T-cell (primary cell): ENCODE measurements around the gene SCAI. TPM values are rescaled to one million over a fixed set of nuclear protein-coding genes. Genes with fewer than 3 reads are reported as not detected.
"Not testable (repeated sequence)": the region's sequence is repeated elsewhere in the genome, so short reads cannot be mapped to it uniquely, and the experiment has no call there.

Source experiments
- ATAC-seq, 4 experiments: fragments of 200-7000 bp in 3 of 4; fragments of 150-1000 bp in 1 of 4; cut with Tn5 transposase; replicated peaks in 1 of 4; 1 replicate in 3 of 4; 2 replicates in 1 of 4; pipeline ENCODE4 v1.10.0; 2021; ENCODE audit warnings: moderate library complexity in 3 of 4, mild to moderate bottlenecking in 2 of 4, moderate number of reproducible peaks in 1 of 4
- CTCF ChIA-PET, 2 donors: fragments of 300-600 bp; sonication (Branson Sonifier 250); formaldehyde crosslinking; loops; one replicate each; lab custom pipeline; 2022; ENCODE audit warnings: antibody characterized with exemption in 2 of 2; lab: Charles Lee
- POLR2A ChIA-PET, 2 donors: fragments of 300-600 bp; sonication (Branson Sonifier 250); formaldehyde crosslinking; loops; one replicate each; lab custom pipeline; 2022; ENCODE audit warnings: antibody characterized with exemption in 2 of 2; lab: Charles Lee
- DNase-seq, 35 experiments: peaks; one replicate each; pipeline versions ENCODE4 v3.0.0 to v3.0.0-alpha.2; 2013 to 2023
- H3K27ac ChIP-seq: one replicate; pipeline ENCODE4 v1.5.1; 2013; ENCODE audit warnings: low read length
- H3K27me3 ChIP-seq, 2 experiments: replicated peaks in 1 of 2; 1 replicate in 1 of 2; 2 replicates in 1 of 2; pipeline versions ENCODE4 v1.6.1 to v1.7.0; 2013; ENCODE audit warnings: low read length in 1 of 2, mixed read lengths in 1 of 2; ENCODE audit not compliant: control insufficient read depth in 2 of 2, insufficient read depth in 2 of 2; ENCODE audit errors: extremely low read depth in 1 of 2
- H3K36me3 ChIP-seq, 2 donors: 1 replicate in 1 of 2; 2 replicates in 1 of 2; pipeline versions ENCODE4 v1.6.1 to v1.7.0; 2013; ENCODE audit warnings: low read length in 1 of 2; ENCODE audit not compliant: control insufficient read depth in 2 of 2, insufficient read depth in 1 of 2; ENCODE audit errors: extremely low read depth in 1 of 2
- H3K4me1 ChIP-seq, 2 experiments: 1 replicate in 1 of 2; 2 replicates in 1 of 2; pipeline versions ENCODE4 v1.6.1 to v1.7.0; 2013; ENCODE audit warnings: low read length in 2 of 2, mixed read lengths in 1 of 2; ENCODE audit not compliant: insufficient read depth in 2 of 2, control insufficient read depth in 1 of 2; ENCODE audit errors: extremely low read depth in 1 of 2
- H3K4me3 ChIP-seq, 2 donors: 1 replicate in 1 of 2; 2 replicates in 1 of 2; pipeline versions ENCODE4 v1.5.1 to v1.7.0; 2013; ENCODE audit warnings: mild to moderate bottlenecking in 2 of 2, low read length in 1 of 2, moderate library complexity in 1 of 2; ENCODE audit not compliant: control insufficient read depth in 1 of 2; ENCODE audit errors: extremely low read depth in 1 of 2
- H3K9me3 ChIP-seq: 2 replicates; pipeline ENCODE4 v1.7.0; 2013
- H3K27ac Mint-ChIP-seq, 2 donors: one replicate each; pipeline ENCODE4 v1.8.0; 2020 to 2021; ENCODE audit warnings: mild to moderate bottlenecking in 2 of 2, mixed read lengths in 2 of 2
- H3K27me3 Mint-ChIP-seq, 2 donors: one replicate each; pipeline ENCODE4 v1.8.0; 2021 to 2022; ENCODE audit warnings: mixed read lengths in 2 of 2
- H3K36me3 Mint-ChIP-seq: one replicate; pipeline ENCODE4 v1.8.0; 2021; ENCODE audit warnings: mixed read lengths
- H3K4me1 Mint-ChIP-seq, 3 donors: one replicate each; pipeline ENCODE4 v1.8.0; 2020 to 2022; ENCODE audit warnings: mixed read lengths in 3 of 3, mild to moderate bottlenecking in 1 of 3
- H3K4me3 Mint-ChIP-seq, 3 donors: one replicate each; pipeline ENCODE4 v1.8.0; 2020 to 2022; ENCODE audit warnings: mild to moderate bottlenecking in 3 of 3, mixed read lengths in 3 of 3, moderate library complexity in 3 of 3
- H3K9me3 Mint-ChIP-seq, 3 donors: one replicate each; pipeline ENCODE4 v1.8.0; 2020 to 2022; ENCODE audit warnings: mixed read lengths in 3 of 3
- WGBS: methylation state at CpG from one replicate; pipeline ENCODE4 v1.1.5; 2013; ENCODE audit warnings: missing lambda C conversion rate; ENCODE audit not compliant: insufficient coverage; 5-methylcytosine and 5-hydroxymethylcytosine counted together
- total RNA-seq, 35 experiments: library from RNA in 6 of 35; stranded (reverse) in 6 of 35; fragments of 120-200 nt in 1 of 35; gene quantifications; one replicate each; pipeline versions ENCODE4 v1.2.1 to v1.2.4 and lab custom pipeline; 2013 to 2026

SCAI gene
- total RNA-seq, 5 donors from 2014 or later (not counting 1 experiment from before 2014, with no cell fraction given) = 11.4 to 14.3 (median 13.3) TPM

- peaks cover 0 to 2% (median 0%) of the 10 kb centered on the region in 3 donors for H3K4me1 Mint-ChIP-seq
- POLR2A ChIA-PET = no interaction called here
- no peak for ATAC-seq
- Histone ChIP-seq H3K27ac (no peak overlapping the region), H3K36me3 (peaks cover 0 to 4% of the 10 kb centered on the region in 2 donors), H3K4me3 (no peak overlapping the region), H3K9me3 (no peaks in the 10 kb centered on the region), H3K4me1 (no peaks in the 10 kb centered on the region), H3K27me3 (no peaks in the 10 kb centered on the region)
- H3K27me3 Mint-ChIP-seq = no peaks in the 10 kb centered on the region
- H3K4me3 Mint-ChIP-seq = no peak overlapping the region
- CTCF ChIA-PET = no interaction called here
- H3K27ac Mint-ChIP-seq = no peak overlapping the region
- DNase-seq = no peak
- WGBS = 79% methylated on average over 3 of the region's 6 CpGs
- peaks cover 20% of the 10 kb centered on the region for H3K36me3 Mint-ChIP-seq
- no peaks in the 10 kb centered on the region for H3K9me3 Mint-ChIP-seq
Observed at GRCh38 chr9:125043631-125044030, 99.7 kb downstream of the SCAI start.

- Mint-ChIP-seq H3K4me1 (peaks cover 0 to 2% (median 0%) of the 10 kb centered on the region in 3 donors), H3K27me3 (no peaks in the 10 kb centered on the region), H3K27ac (no peak overlapping the region), H3K9me3 (no peaks in the 10 kb centered on the region), H3K4me3 (no peak overlapping the region), H3K36me3 (peaks cover 18% of the 10 kb centered on the region)
- Histone ChIP-seq H3K27ac (no peak overlapping the region), H3K9me3 (no peaks in the 10 kb centered on the region), H3K4me3 (no peak overlapping the region), H3K36me3 (peaks cover 0 to 4% of the 10 kb centered on the region in 2 donors), H3K4me1 (no peaks in the 10 kb centered on the region), H3K27me3 (no peaks in the 10 kb centered on the region)
- DNase-seq (no peak), ATAC-seq (no peak)
- CTCF ChIA-PET = no interaction called here
- POLR2A ChIA-PET = no interaction called here
- 100% methylated on average over 3 of the region's 3 CpGs for WGBS
Observed at GRCh38 chr9:125043148-125043547, 100.2 kb downstream of the SCAI start.

- no CpG with 5 or more reads among the region's 2 CpGs for WGBS
- Histone ChIP-seq H3K27ac (no peak overlapping the region), H3K27me3 (no peaks in the 10 kb centered on the region), H3K4me3 (no peak overlapping the region), H3K9me3 (no peaks in the 10 kb centered on the region), H3K4me1 (no peaks in the 10 kb centered on the region), H3K36me3 (no peaks in the 10 kb centered on the region)
- POLR2A ChIA-PET = no interaction called here
- Mint-ChIP-seq H3K36me3 (peaks cover 9% of the 10 kb centered on the region), H3K4me3 (no peak overlapping the region), H3K27ac (no peak overlapping the region), H3K27me3 (no peaks in the 10 kb centered on the region), H3K9me3 (no peaks in the 10 kb centered on the region), H3K4me1 (peaks cover 0 to 2% (median 0%) of the 10 kb centered on the region in 3 donors)
- CTCF ChIA-PET = no interaction called here
- ATAC-seq (no peak), DNase-seq (no peak)
Observed at GRCh38 chr9:125038166-125038565, 105.2 kb downstream of the SCAI start.

GRCh38 chr9:125028041-125028440, 115.3 kb downstream of the SCAI start:
- Histone ChIP-seq H3K9me3 (no peaks in the 10 kb centered on the region), H3K4me1 (no peaks in the 10 kb centered on the region), H3K27ac (no peak overlapping the region), H3K36me3 (peaks cover 4 to 23% of the 10 kb centered on the region in 2 donors), H3K27me3 (no peaks in the 10 kb centered on the region), H3K4me3 (no peak overlapping the region)
- CTCF ChIA-PET = interaction anchor here in 1 of 2 donors (0.6 kb wide), 1 partner anchor 62 kb away, joined by 3 read pairs; no protein-coding TSS in a partner anchor
- no peaks in the 10 kb centered on the region for H3K4me1 Mint-ChIP-seq
- H3K4me3 Mint-ChIP-seq = no peak overlapping the region
- H3K27me3 Mint-ChIP-seq = no peaks in the 10 kb centered on the region
- peaks cover 30% of the 10 kb centered on the region for H3K36me3 Mint-ChIP-seq
- no CpG with 5 or more reads among the region's 3 CpGs for WGBS
- POLR2A ChIA-PET = no interaction called here
- ATAC-seq = no peak
- no peaks in the 10 kb centered on the region for H3K9me3 Mint-ChIP-seq
- DNase-seq = no peak
- H3K27ac Mint-ChIP-seq = no peak overlapping the region

- Histone ChIP-seq H3K4me1 (no peaks in the 10 kb centered on the region), H3K36me3 (peaks cover 9 to 25% of the 10 kb centered on the region in 2 donors), H3K9me3 (no peaks in the 10 kb centered on the region), H3K27ac (no peak overlapping the region), H3K27me3 (no peaks in the 10 kb centered on the region), H3K4me3 (no peak overlapping the region)
- CTCF ChIA-PET = no interaction called here
- H3K27ac Mint-ChIP-seq = no peak overlapping the region
- no peaks in the 10 kb centered on the region for H3K9me3 Mint-ChIP-seq
- ATAC-seq (no peak), DNase-seq (no peak)
- WGBS = no CpG with 5 or more reads among the region's 1 CpG
- no peaks in the 10 kb centered on the region for H3K27me3 Mint-ChIP-seq
- peaks cover 39% of the 10 kb centered on the region for H3K36me3 Mint-ChIP-seq
- H3K4me1 Mint-ChIP-seq = no peaks in the 10 kb centered on the region
- POLR2A ChIA-PET = no interaction called here
- H3K4me3 Mint-ChIP-seq = no peak overlapping the region
Observed at GRCh38 chr9:125024917-125025316, 118.4 kb downstream of the SCAI start.

DNA sequence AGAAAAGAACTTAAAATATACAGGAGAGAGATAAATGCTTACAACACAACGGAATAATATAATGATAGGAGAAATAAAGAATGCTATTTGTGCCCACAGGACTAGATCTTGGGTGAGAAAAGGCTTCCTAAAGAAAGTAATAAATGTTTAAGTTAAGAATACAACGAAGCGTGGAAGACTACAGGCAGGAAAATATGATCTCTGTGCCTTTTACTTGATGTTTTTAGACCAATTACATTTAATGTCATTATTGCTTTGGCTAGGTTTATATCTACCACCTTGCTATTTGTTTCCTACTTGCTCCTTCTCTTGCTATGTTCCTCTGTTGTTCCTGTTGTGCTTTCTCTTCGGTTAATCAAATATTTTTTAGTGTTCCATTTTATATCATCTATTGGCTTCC, 122.3 kb downstream of the SCAI start:
- Histone ChIP-seq H3K27ac (no peak overlapping the region), H3K9me3 (no peaks in the 10 kb centered on the region), H3K27me3 (no peaks in the 10 kb centered on the region), H3K4me1 (no peaks in the 10 kb centered on the region), H3K36me3 (peaks cover 9 to 15% of the 10 kb centered on the region in 2 donors), H3K4me3 (no peak overlapping the region)
- peaks cover 43% of the 10 kb centered on the region for H3K36me3 Mint-ChIP-seq
- ATAC-seq = no peak
- no peak overlapping the region for H3K27ac Mint-ChIP-seq
- POLR2A ChIA-PET = no interaction called here
- CTCF ChIA-PET = no interaction called here
- WGBS = no CpG with 5 or more reads among the region's 4 CpGs
- no peak for DNase-seq
- H3K9me3 Mint-ChIP-seq = no peaks in the 10 kb centered on the region
- no peaks in the 10 kb centered on the region for H3K27me3 Mint-ChIP-seq
- no peak overlapping the region for H3K4me3 Mint-ChIP-seq
- no peaks in the 10 kb centered on the region for H3K4me1 Mint-ChIP-seq

- DNase-seq, POLR2A ChIA-PET, H3K4me3 Mint-ChIP-seq, H3K9me3 ChIP-seq, H3K4me1 ChIP-seq, H3K27me3 ChIP-seq, H3K9me3 Mint-ChIP-seq, ATAC-seq, H3K36me3 ChIP-seq, H3K27ac ChIP-seq, H3K4me3 ChIP-seq, H3K27ac Mint-ChIP-seq, CTCF ChIA-PET, H3K4me1 Mint-ChIP-seq, H3K27me3 Mint-ChIP-seq: not testable (repeated sequence)
- no CpG with 5 or more reads among the region's 5 CpGs for WGBS
- H3K36me3 Mint-ChIP-seq = peaks cover 30% of the 10 kb centered on the region
Observed at GRCh38 chr9:125015655-125016054, 127.7 kb downstream of the SCAI start.
